A549 treated with AZD9567 at 1 μM for 4 hours (cell line): ENCODE measurements around the gene AKR1B15. TPM values are rescaled to one million over a fixed set of nuclear protein-coding genes. Genes with fewer than 3 reads are reported as not detected.

Source experiments
- total RNA-seq: library from RNA; stranded (reverse); fragments of 200-300 nt; extraction: Qiagen RNA extraction; gene quantifications from 5 replicates; pipeline ENCODE4 v1.2.3, GENCODE V29; 2022; ENCODE audit not compliant: insufficient read depth

The AKR1B15 gene
- total RNA-seq: 18.3 to 39.4 TPM (median 34.7 TPM) in 5 replicates

DNA sequence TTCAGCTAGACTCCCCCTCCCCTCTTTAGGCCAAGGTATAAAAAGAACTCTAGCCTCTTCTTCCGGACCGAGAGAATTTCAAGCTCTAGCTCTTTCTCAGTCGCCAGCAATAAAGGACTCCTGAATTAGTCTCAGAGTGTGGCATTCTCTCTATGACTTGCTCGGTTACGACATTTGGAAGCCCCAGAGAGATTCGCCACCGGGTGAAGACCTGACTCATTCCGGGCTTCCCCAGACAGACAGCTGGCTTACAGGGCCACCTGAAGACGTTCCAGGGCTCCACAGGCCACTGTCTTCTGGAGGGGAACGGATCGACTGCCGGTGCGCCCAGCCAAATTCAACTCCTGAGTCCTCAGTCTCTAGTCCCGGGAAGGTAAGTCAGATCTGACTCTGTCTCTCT lies at the start of gene AKR1B15:
AKR1B15 (plus strand) TSS at position 234 of the 400 bp plus-strand sequence. CDS start 15,510 bp downstream, outside the sequence.

Other genes with a start within 250 kb of the AKR1B15 start
- 28.2 to 35.8 TPM (median 33.5 TPM) in 5 replicates for gene SLC35B4, start 232.2 kb upstream of the AKR1B15 start, total RNA-seq
- 2,343 to 2,668 TPM (median 2,514 TPM) in 5 replicates for gene AKR1B1, start 90.0 kb upstream of the AKR1B15 start, total RNA-seq
- gene AKR1B10, start 21.5 kb upstream of the AKR1B15 start, total RNA-seq: 2,160 to 2,320 TPM (median 2,237 TPM) in 5 replicates
- 14.4 to 21.4 TPM (median 17.6 TPM) in 5 replicates for gene BPGM, start 97.7 kb downstream of the AKR1B15 start, total RNA-seq
- 88.7 to 145 TPM (median 137 TPM) in 5 replicates for gene CALD1, start 230.5 kb downstream of the AKR1B15 start, total RNA-seq